ENCODE results near the gene WFDC12.

The WFDC12 gene

GRCh38 chr20:45117581-45117980, 6.7 kb downstream of the WFDC12 start:
- peaks cover 0 to 16% (median 9%) of the 10 kb centered on the region in 5 donors for H3K27me3 ChIP-seq (ENCODE audit: control insufficient read depth in 5 of 5, insufficient read depth in 4 of 5, low read length in 5 of 5)
- H3K27ac ChIP-seq (ENCODE audit: low read depth, low read length): no peak overlapping the region
- no peaks in the 10 kb centered on the region for H3K4me1 ChIP-seq (ENCODE audit: control insufficient read depth in 5 of 5, insufficient read depth in 5 of 5, low read length in 5 of 5)
- H3K36me3 ChIP-seq (ENCODE audit: control insufficient read depth in 5 of 5, insufficient read depth in 5 of 5, low read length in 5 of 5): no peaks in the 10 kb centered on the region
- no peak overlapping the region for H3K9ac ChIP-seq (ENCODE audit: low read length in 5 of 5)
- no peak overlapping the region for H3K4me3 ChIP-seq (ENCODE audit: low read depth in 1 of 5, low read length in 5 of 5)
- H3K9me3 ChIP-seq (ENCODE audit: control insufficient read depth in 5 of 5, low read length in 5 of 5): no peaks in the 10 kb centered on the region

DNA sequence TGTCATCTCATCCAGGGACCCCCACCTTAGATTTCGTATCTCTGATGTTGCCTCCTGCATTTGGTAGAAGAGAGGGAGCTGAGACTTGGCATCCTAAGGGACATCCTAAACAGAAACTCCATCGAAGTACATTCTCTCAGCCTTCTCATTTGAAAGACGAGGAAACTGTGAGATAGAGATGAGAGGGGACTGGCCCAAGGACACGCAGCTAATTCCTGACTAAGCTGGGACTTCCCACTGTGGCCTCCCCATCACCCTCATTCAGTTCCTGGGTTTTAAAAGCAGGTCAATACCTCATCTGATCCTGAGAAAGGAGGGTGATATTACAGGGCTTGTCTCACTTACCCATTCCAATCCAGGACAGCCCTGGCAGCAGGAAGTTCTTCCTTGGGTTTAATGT, 8.4 kb downstream of the WFDC12 start:
- Histone ChIP-seq H3K27me3 (ENCODE audit: control insufficient read depth in 5 of 5, insufficient read depth in 4 of 5, low read length in 5 of 5) (peaks cover 5 to 27% (median 10%) of the 10 kb centered on the region in 5 donors), H3K9ac (ENCODE audit: low read length in 5 of 5) (no peak overlapping the region), H3K4me1 (ENCODE audit: control insufficient read depth in 5 of 5, insufficient read depth in 5 of 5, low read length in 5 of 5) (no peaks in the 10 kb centered on the region), H3K36me3 (ENCODE audit: control insufficient read depth in 5 of 5, insufficient read depth in 5 of 5, low read length in 5 of 5) (no peaks in the 10 kb centered on the region), H3K9me3 (ENCODE audit: control insufficient read depth in 5 of 5, low read length in 5 of 5) (no peaks in the 10 kb centered on the region), H3K27ac (ENCODE audit: low read depth, low read length) (no peak overlapping the region), H3K4me3 (ENCODE audit: low read depth in 1 of 5, low read length in 5 of 5) (no peak overlapping the region)

DNA sequence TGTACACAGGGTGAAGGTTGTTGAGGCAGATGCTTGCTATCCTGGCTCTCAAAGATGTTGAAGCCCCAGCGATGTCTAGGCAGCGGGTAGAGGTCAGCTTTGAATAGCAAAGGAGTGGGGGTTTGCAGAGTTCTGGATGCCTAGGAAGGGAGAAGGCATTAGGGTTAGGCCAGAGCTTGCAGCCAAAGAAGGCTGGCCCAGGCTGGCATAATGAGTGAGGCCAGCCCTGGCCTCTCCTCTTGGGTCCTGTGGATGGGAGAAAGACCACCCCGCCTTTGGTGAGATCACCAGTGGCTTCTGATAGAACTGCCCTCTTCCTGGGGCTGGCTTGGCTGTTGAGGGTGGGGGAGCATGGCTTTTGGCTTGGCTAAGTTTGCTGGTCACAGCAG, 8.9 kb downstream of the WFDC12 start:
- peaks cover 7 to 32% (median 10%) of the 10 kb centered on the region in 5 donors for H3K27me3 ChIP-seq (ENCODE audit: control insufficient read depth in 5 of 5, insufficient read depth in 4 of 5, low read length in 5 of 5)
- no peak overlapping the region for H3K9ac ChIP-seq (ENCODE audit: low read length in 5 of 5)
- no peak overlapping the region for H3K4me3 ChIP-seq (ENCODE audit: low read depth in 1 of 5, low read length in 5 of 5)
- no peaks in the 10 kb centered on the region for H3K4me1 ChIP-seq (ENCODE audit: control insufficient read depth in 5 of 5, insufficient read depth in 5 of 5, low read length in 5 of 5)
- H3K27ac ChIP-seq (ENCODE audit: low read depth, low read length): no peak overlapping the region
- no peaks in the 10 kb centered on the region for H3K9me3 ChIP-seq (ENCODE audit: control insufficient read depth in 5 of 5, low read length in 5 of 5)
- no peaks in the 10 kb centered on the region for H3K36me3 ChIP-seq (ENCODE audit: control insufficient read depth in 5 of 5, insufficient read depth in 5 of 5, low read length in 5 of 5)

DNA sequence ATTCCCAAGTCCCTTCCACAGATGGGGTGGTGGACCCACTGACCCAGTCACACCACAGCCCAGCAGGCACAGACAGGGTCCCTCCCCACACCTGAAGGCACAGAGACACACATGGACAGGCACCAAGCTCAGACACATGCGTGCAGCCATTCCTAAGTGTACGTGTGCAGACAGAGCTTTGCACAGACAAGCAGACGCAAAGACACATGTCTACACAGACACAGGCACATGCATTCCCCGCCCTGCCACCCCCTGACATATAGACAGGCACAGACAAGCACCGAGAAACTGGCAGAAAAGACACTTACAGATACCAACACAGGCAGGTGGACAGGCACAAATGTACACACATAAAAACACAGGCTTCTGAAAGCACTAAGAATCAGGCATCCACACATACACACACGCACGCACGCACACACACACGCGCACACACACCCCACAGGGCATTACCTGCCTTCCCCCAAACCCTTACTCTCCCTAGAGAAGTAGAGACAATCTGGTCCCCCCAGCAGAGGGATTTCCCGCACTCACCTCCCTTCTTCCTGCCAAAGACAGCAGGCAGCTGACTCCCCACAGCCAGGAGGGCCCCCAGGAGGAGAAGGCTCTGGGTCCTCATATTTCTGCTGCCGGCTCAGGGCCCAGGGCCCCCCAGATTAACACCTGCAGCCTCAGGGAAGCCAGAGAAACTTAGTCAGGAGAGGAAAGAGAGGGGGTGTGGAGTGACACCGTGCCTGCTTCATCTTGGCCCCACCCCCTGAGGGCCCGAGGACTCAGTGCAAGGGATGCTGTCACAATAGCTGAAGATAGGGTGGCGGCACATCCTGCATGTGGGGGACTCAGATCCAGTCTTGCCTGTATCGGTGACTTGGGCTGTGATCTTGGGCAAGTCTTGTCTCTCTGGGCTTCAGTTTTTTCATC, 9.5 kb downstream of the WFDC12 start, which contains the start of gene WFDC5:
Gene WFDC5, minus strand, starts transcription at position 710 of the 921 bp plus-strand sequence. Its CDS starts 91 bp downstream, at position 619.
- Histone ChIP-seq H3K27me3 (ENCODE audit: control insufficient read depth in 5 of 5, insufficient read depth in 4 of 5, low read length in 5 of 5) (peaks cover 8 to 37% (median 15%) of the 10 kb centered on the region in 5 donors), H3K9ac (ENCODE audit: low read length in 5 of 5) (no peak within 1 kb of the TSS), H3K4me3 (ENCODE audit: low read depth in 1 of 5, low read length in 5 of 5) (no peak within 1 kb of the TSS), H3K4me1 (ENCODE audit: control insufficient read depth in 5 of 5, insufficient read depth in 5 of 5, low read length in 5 of 5) (no peaks in the 10 kb centered on the region), H3K9me3 (ENCODE audit: control insufficient read depth in 5 of 5, low read length in 5 of 5) (no peaks in the 10 kb centered on the region), H3K27ac (ENCODE audit: low read depth, low read length) (no peak within 1 kb of the TSS), H3K36me3 (ENCODE audit: control insufficient read depth in 5 of 5, insufficient read depth in 5 of 5, low read length in 5 of 5) (no peaks in the 10 kb centered on the region)

- H3K36me3 ChIP-seq (ENCODE audit: control insufficient read depth in 5 of 5, insufficient read depth in 5 of 5, low read length in 5 of 5): no peaks in the 10 kb centered on the region
- no peaks in the 10 kb centered on the region for H3K4me1 ChIP-seq (ENCODE audit: control insufficient read depth in 5 of 5, insufficient read depth in 5 of 5, low read length in 5 of 5)
- peaks cover 8 to 37% (median 15%) of the 10 kb centered on the region in 5 donors for H3K27me3 ChIP-seq (ENCODE audit: control insufficient read depth in 5 of 5, insufficient read depth in 4 of 5, low read length in 5 of 5)
- no peak overlapping the region for H3K9ac ChIP-seq (ENCODE audit: low read length in 5 of 5)
- H3K4me3 ChIP-seq (ENCODE audit: low read depth in 1 of 5, low read length in 5 of 5): no peak overlapping the region
- no peak overlapping the region for H3K27ac ChIP-seq (ENCODE audit: low read depth, low read length)
- H3K9me3 ChIP-seq (ENCODE audit: control insufficient read depth in 5 of 5, low read length in 5 of 5): no peaks in the 10 kb centered on the region
Observed at GRCh38 chr20:45113865-45114264, 10.4 kb downstream of the WFDC12 start.

DNA sequence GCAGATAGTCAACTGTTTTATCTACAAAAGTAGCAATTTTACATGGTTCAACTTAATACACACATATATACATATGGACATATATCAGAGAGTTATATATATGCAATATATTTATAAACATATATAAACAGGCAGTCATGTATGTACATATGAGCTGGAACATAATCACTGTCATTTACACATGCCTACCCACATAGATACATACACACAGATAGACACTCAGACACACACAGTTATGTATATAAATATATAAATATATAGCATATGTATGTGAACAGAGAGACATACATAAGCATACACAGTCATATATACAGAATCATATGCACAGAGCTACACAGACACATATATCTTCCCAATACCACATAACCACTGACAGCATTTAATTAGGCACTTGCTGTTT, 11.5 kb downstream of the WFDC12 start:
- no peaks in the 10 kb centered on the region for H3K9me3 ChIP-seq (ENCODE audit: control insufficient read depth in 5 of 5, low read length in 5 of 5)
- H3K4me1 ChIP-seq (ENCODE audit: control insufficient read depth in 5 of 5, insufficient read depth in 5 of 5, low read length in 5 of 5): no peaks in the 10 kb centered on the region
- peaks cover 10 to 37% (median 15%) of the 10 kb centered on the region in 5 donors for H3K27me3 ChIP-seq (ENCODE audit: control insufficient read depth in 5 of 5, insufficient read depth in 4 of 5, low read length in 5 of 5)
- H3K4me3 ChIP-seq (ENCODE audit: low read depth in 1 of 5, low read length in 5 of 5): no peak overlapping the region
- H3K27ac ChIP-seq (ENCODE audit: low read depth, low read length): no peak overlapping the region
- H3K9ac ChIP-seq (ENCODE audit: low read length in 5 of 5): no peak overlapping the region
- no peaks in the 10 kb centered on the region for H3K36me3 ChIP-seq (ENCODE audit: control insufficient read depth in 5 of 5, insufficient read depth in 5 of 5, low read length in 5 of 5)

DNA sequence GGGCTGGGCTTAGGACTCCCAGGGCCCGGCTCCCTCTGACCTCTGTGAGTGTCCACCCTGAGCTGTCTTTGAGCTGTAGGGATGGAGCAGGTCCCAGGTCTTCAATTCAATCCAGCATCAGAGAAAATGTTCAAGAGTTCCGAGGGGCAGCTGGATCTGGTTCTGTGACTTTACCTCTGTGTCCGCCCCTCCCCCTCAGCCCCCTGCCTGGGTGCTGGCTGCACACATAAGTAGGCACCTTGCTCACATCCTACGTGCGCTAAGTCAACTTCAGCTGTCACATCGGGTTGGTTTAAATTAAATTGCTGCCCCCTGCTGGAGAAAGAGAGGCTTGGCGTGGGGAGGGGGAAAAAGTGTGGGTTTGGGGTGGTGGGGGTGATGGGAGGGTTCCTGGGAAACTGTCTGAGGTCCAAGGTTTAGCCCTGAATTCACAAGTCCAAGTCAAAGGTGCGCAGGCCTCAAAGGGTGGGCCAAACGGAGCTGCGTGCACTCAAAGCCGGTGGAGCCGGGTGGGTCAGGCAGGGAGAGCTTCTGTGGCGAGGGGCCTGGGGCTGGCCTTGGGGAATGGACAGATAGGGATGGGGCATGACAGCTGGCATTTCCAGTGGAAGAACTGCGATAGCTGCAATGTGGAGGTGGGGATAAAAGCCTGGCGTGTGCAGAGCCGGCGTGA, 12.3 kb downstream of the WFDC12 start:
- H3K36me3 ChIP-seq (ENCODE audit: control insufficient read depth in 5 of 5, insufficient read depth in 5 of 5, low read length in 5 of 5): no peaks in the 10 kb centered on the region
- no peak overlapping the region for H3K9ac ChIP-seq (ENCODE audit: low read length in 5 of 5)

DNA sequence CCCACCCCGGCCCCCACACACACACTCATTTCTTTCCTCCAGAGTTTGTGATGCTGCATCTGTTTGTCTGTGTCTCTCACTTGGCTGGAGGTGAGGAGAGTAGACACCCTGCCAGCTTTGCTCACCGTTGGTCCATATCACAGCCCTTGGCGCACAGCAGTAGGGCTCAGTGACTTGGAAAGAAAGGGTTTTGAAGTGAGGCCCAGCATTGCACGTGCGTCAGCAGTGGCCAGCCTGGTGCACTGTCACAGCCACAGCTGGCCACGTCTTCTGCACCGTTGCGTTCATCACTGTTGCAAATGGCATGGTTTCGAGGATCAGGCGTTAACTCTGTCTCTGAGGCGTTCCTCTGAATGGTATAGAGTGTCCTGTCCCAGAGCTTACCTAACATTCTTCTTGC, 13.0 kb downstream of the WFDC12 start:
- no peak overlapping the region for H3K4me3 ChIP-seq (ENCODE audit: low read depth in 1 of 5, low read length in 5 of 5)
- H3K27me3 ChIP-seq (ENCODE audit: control insufficient read depth in 5 of 5, insufficient read depth in 4 of 5, low read length in 5 of 5): peaks cover 10 to 37% (median 17%) of the 10 kb centered on the region in 5 donors
- no peaks in the 10 kb centered on the region for H3K9me3 ChIP-seq (ENCODE audit: control insufficient read depth in 5 of 5, low read length in 5 of 5)
- no peak overlapping the region for H3K9ac ChIP-seq (ENCODE audit: low read length in 5 of 5)
- no peaks in the 10 kb centered on the region for H3K4me1 ChIP-seq (ENCODE audit: control insufficient read depth in 5 of 5, insufficient read depth in 5 of 5, low read length in 5 of 5)
- H3K36me3 ChIP-seq (ENCODE audit: control insufficient read depth in 5 of 5, insufficient read depth in 5 of 5, low read length in 5 of 5): no peaks in the 10 kb centered on the region
- no peak overlapping the region for H3K27ac ChIP-seq (ENCODE audit: low read depth, low read length)

More for the DNA sequence above, 12.3 kb downstream of the WFDC12 start:
- H3K27ac ChIP-seq (ENCODE audit: low read depth, low read length): no peak overlapping the region
- H3K9me3 ChIP-seq (ENCODE audit: control insufficient read depth in 5 of 5, low read length in 5 of 5): no peaks in the 10 kb centered on the region
- peaks cover 10 to 37% (median 15%) of the 10 kb centered on the region in 5 donors for H3K27me3 ChIP-seq (ENCODE audit: control insufficient read depth in 5 of 5, insufficient read depth in 4 of 5, low read length in 5 of 5)
- no peaks in the 10 kb centered on the region for H3K4me1 ChIP-seq (ENCODE audit: control insufficient read depth in 5 of 5, insufficient read depth in 5 of 5, low read length in 5 of 5)
- no peak overlapping the region for H3K4me3 ChIP-seq (ENCODE audit: low read depth in 1 of 5, low read length in 5 of 5)

- H3K27ac ChIP-seq (ENCODE audit: low read depth, low read length): no peak overlapping the region
Observed at GRCh38 chr20:45110301-45110700, 14.0 kb downstream of the WFDC12 start.

DNA sequence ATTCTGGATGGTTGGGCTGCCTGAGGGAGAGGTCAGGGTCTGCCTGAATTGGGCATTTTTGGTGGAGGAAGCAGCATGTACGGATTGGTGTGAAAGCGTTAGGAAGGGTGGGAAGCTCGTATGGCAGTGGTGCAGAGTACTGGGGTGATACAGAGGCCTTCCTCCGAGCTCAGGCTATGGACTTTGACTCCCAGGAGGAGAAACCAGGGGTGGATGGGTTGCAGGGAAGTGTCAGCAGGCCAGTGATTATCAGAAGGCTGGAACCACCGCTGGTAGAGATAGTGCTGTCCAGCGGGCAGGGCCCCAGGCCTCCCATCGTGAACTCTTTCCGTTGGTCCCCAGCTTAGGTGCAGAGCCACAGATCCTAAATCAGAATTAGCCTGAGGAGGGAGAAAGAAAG, 14.6 kb downstream of the WFDC12 start:
- Histone ChIP-seq H3K9me3 (ENCODE audit: control insufficient read depth in 5 of 5, low read length in 5 of 5) (no peaks in the 10 kb centered on the region), H3K9ac (ENCODE audit: low read length in 5 of 5) (no peak overlapping the region), H3K27ac (ENCODE audit: low read depth, low read length) (no peak overlapping the region), H3K27me3 (ENCODE audit: control insufficient read depth in 5 of 5, insufficient read depth in 4 of 5, low read length in 5 of 5) (peaks cover 10 to 29% (median 16%) of the 10 kb centered on the region in 5 donors), H3K36me3 (ENCODE audit: control insufficient read depth in 5 of 5, insufficient read depth in 5 of 5, low read length in 5 of 5) (no peaks in the 10 kb centered on the region), H3K4me1 (ENCODE audit: control insufficient read depth in 5 of 5, insufficient read depth in 5 of 5, low read length in 5 of 5) (no peaks in the 10 kb centered on the region), H3K4me3 (ENCODE audit: low read depth in 1 of 5, low read length in 5 of 5) (no peak overlapping the region)

More at GRCh38 chr20:45110301-45110700, 14.0 kb downstream of the WFDC12 start:
- Histone ChIP-seq H3K9ac (ENCODE audit: low read length in 5 of 5) (no peak overlapping the region), H3K9me3 (ENCODE audit: control insufficient read depth in 5 of 5, low read length in 5 of 5) (no peaks in the 10 kb centered on the region), H3K27me3 (ENCODE audit: control insufficient read depth in 5 of 5, insufficient read depth in 4 of 5, low read length in 5 of 5) (peaks cover 10 to 36% (median 20%) of the 10 kb centered on the region in 5 donors), H3K4me3 (ENCODE audit: low read depth in 1 of 5, low read length in 5 of 5) (no peak overlapping the region), H3K36me3 (ENCODE audit: control insufficient read depth in 5 of 5, insufficient read depth in 5 of 5, low read length in 5 of 5) (no peaks in the 10 kb centered on the region), H3K4me1 (ENCODE audit: control insufficient read depth in 5 of 5, insufficient read depth in 5 of 5, low read length in 5 of 5) (no peaks in the 10 kb centered on the region)

Data from subcutaneous abdominal adipose tissue (tissue), 5 donors.